ENCODE data around the gene ERRFI1.

DNA sequence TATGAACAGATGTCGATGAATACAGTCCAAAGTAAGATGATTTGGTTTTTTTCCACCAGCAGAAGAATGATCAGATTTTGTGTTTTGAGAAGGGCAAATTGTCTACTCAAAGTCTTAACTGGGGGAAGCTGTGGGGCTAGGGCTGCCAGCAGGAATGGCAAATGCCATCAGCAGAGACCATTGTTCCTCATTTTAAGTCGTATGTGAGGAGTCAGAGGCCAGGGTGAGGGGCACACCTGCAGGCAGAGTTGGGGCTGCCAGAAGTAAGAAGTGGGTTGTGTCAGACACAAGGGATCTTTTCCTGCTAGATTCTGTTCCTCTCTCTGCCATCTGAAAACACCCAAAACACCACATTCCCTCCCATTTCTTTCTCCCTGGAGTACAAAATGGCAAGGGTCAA lies 55.9 kb downstream of the ERRFI1 start:
- TF ChIP-seq CTCF (IDR thresholded peaks at IDR 0.05) (no peak), POLR2A (IDR thresholded peaks at IDR 0.05) (no peak)
